GM12892 (cell line): ENCODE results near the gene CDIP1.

Source experiments
- POLR2A ChIP-seq: IDR thresholded peaks from 2 replicates; pipeline ENCODE4 v1.6.1; 2011; ENCODE audit warnings: low read depth, low read length, control low read depth
- TAF1 ChIP-seq: IDR thresholded peaks from 2 replicates; pipeline ENCODE4 v1.6.1; 2011; ENCODE audit warnings: low read depth, mild to moderate bottlenecking, control low read depth, low read length, borderline replicate concordance

DNA sequence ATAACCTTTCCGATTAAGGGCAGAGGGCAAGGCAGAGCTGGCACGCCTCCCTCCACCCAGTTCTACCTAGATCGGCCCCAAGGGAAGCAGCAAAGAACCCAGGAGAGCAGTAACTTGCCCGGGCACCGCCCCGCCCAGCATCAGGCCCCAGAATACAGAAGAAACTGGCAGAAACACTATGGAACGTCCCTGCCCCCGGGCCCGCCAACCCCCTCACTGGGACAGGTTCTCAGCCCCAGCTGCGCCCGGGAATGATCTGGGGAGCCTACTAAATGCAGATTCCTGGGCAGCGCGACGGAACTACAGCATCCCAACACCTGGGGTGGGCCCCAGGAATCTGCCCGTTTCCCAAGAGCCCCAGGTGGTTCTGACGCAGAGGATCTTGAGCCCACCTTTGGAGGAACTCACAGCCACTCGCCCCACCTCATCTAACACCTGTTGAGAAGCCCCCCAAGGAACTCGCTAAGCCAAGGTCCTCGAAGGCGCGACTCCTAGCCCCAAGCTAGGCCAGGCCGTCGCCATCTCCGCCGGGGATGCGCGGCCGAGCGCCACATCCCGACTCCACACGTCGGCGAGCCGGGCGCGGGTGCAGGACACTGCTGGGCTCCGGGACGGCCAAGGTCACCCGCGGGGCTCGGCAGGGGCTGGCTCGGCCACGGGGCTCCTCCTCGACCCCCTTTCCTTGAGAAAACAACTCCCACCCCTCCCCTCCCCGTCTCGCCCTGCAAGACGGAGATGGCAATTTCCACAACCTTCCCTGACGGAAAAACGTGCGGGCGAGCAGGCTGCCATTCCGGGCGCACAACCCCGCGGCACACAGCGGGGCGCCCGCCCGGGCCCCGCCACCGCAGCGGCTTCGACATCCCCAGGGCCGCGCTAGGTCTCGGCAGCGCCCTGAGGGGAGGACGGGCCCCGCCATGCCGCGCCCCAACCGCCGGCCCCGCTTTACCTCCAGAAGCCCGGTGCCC, 913 bp downstream of the CDIP1 start:
- TF ChIP-seq POLR2A = no peak
- TF ChIP-seq TAF1 = no peak
